ENCODE results near the gene ABHD14A.

ABHD14A gene

DNA sequence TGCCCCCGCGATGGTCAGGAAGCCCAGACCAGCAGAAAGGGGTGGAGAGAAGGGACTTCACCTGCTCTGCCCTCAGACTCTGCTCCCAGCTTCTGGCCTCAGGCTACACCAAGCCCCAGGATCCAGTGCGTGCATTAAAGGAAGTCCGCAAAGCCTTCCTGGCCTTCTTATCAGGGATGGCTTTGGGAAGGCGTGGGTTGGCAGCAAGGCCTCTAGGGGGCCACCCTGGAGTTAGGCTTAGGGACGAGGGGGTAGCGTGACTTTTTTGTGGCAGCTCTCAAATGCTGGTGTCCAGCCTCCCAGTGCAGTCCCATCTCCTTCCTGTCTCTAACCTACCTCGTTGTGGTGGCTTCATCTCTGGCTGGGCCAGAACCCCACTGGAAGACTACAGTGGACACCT lies 39.7 kb downstream of the ABHD14A start:
- Histone ChIP-seq H3K27me3 (ENCODE audit: low read depth, low read length) (peaks cover 34% of the 10 kb centered on the region), H3K4me2 (ENCODE audit: low read length) (no peak overlapping the region), H3K9me3 (ENCODE audit: insufficient read depth, low read length) (no peaks in the 10 kb centered on the region), H3K9ac (ENCODE audit: low read length) (no peak overlapping the region), H3K79me2 (ENCODE audit: low read length) (no peaks in the 10 kb centered on the region), H3K4me3 (ENCODE audit: low read length) (no peak overlapping the region), H4K20me1 (ENCODE audit: insufficient read depth, low read length) (no peaks in the 10 kb centered on the region), H3K27ac (ENCODE audit: low read length) (no peak overlapping the region), H3K4me1 (ENCODE audit: low read length) (peaks cover 12% of the 10 kb centered on the region), H3K36me3 (replicated peaks; ENCODE audit: low read depth, low read length) (no peaks in the 10 kb centered on the region), H2AFZ (ENCODE audit: low read depth, low read length) (peak overlapping the region; percentile 62; the same call in 1 of the 2 replicates)
- TF ChIP-seq, protein P1, sequence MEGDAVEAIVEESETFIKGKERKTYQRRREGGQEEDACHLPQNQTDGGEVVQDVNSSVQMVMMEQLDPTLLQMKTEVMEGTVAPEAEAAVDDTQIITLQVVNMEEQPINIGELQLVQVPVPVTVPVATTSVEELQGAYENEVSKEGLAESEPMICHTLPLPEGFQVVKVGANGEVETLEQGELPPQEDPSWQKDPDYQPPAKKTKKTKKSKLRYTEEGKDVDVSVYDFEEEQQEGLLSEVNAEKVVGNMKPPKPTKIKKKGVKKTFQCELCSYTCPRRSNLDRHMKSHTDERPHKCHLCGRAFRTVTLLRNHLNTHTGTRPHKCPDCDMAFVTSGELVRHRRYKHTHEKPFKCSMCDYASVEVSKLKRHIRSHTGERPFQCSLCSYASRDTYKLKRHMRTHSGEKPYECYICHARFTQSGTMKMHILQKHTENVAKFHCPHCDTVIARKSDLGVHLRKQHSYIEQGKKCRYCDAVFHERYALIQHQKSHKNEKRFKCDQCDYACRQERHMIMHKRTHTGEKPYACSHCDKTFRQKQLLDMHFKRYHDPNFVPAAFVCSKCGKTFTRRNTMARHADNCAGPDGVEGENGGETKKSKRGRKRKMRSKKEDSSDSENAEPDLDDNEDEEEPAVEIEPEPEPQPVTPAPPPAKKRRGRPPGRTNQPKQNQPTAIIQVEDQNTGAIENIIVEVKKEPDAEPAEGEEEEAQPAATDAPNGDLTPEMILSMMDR (IDR thresholded peaks at IDR 0.05; ENCODE audit: low read depth, low read length) = peak; percentile 51
- no peak for TF ChIP-seq EZH2phosphoT487 (IDR thresholded peaks at IDR 0.05; ENCODE audit: low read depth)

DNA sequence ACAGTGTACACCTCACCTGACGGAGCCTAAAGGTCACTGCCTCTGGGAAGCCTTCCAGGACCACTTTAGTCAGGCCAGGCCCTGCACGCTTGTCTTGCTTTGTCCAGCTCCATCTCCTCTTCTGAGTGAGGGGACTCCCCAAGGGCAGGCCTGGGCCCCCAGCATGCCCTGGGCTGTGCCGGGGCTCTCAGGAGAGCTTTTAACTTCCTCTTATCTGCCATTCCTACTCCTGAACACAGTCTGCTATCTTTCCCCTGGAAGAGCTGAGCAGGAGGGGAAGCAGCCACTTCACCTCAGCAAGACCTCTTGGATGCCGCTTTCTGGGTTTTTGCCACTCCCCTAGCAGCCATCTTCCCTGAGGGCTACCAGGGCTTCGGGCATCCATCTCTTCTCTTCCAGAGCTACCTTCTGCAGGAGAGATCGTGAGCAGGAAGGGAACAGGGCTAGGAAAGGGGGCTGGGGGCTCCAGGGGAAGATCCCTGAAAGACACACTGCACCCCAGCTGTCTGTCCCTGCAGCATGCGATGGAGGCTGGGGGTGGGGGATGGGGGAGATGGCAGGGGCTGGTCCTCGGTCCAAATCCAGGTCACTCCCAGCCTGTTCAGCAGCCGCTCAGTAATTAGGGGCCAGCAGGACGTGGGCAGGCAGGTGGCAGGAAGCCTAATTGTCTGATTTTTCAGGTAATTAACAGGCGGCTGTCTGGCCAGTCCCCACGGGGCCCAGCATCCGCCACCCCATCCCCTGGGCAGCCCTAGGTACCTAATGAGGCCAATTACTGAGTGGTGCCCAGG lies 40.8 kb downstream of the ABHD14A start:
- H4K20me1 ChIP-seq (ENCODE audit: insufficient read depth, low read length) = no peaks in the 10 kb centered on the region
- H3K4me2 ChIP-seq (ENCODE audit: low read length) = peak overlapping the region; percentile 29; the same call in 1 of the 2 replicates
- no peak overlapping the region for H3K9ac ChIP-seq (ENCODE audit: low read length)
- peaks cover 12% of the 10 kb centered on the region for H3K4me1 ChIP-seq (ENCODE audit: low read length)
- no peak overlapping the region for H3K27ac ChIP-seq (ENCODE audit: low read length)
- no peaks in the 10 kb centered on the region for H3K79me2 ChIP-seq (ENCODE audit: low read length)
- H3K27me3 ChIP-seq (ENCODE audit: low read depth, low read length) = peaks cover 28% of the 10 kb centered on the region
- no peak overlapping the region for H3K4me3 ChIP-seq (ENCODE audit: low read length)
- no peak for TF ChIP-seq EZH2phosphoT487 (IDR thresholded peaks at IDR 0.05; ENCODE audit: low read depth)
- TF ChIP-seq, protein P1 (IDR thresholded peaks at IDR 0.05; ENCODE audit: low read depth, low read length) = no peak
- H3K9me3 ChIP-seq (ENCODE audit: insufficient read depth, low read length) = no peaks in the 10 kb centered on the region
- H3K36me3 ChIP-seq (replicated peaks; ENCODE audit: low read depth, low read length) = no peaks in the 10 kb centered on the region
- peak overlapping the region; percentile 62; the same call in 1 of the 2 replicates for H2AFZ ChIP-seq (ENCODE audit: low read depth, low read length)

DNA sequence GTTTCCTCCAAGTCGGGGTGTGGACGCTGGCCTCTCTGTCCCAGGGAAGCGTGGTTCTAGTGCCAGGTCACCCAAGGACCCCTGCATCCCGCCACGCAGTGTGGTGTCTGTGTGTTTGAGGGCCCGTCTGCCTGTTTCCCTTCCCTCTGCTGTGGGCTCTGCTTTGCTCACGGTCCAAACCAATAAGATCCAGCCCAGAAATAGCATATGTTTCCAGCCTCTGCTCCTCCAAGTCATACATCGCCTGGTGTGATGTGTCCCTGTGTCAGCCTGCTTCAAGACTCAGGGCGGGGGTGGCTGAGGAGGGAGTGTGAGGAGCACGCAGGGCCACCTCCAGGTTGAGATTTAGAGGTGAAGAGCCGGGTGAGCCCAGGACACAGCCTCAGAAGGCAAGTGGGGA lies 42.7 kb downstream of the ABHD14A start:
- Histone ChIP-seq H3K9ac (ENCODE audit: low read length) (no peak overlapping the region), H3K4me2 (ENCODE audit: low read length) (no peak overlapping the region), H3K27me3 (ENCODE audit: low read depth, low read length) (peaks cover 22% of the 10 kb centered on the region), H4K20me1 (ENCODE audit: insufficient read depth, low read length) (no peaks in the 10 kb centered on the region), H3K4me3 (ENCODE audit: low read length) (no peak overlapping the region), H3K9me3 (ENCODE audit: insufficient read depth, low read length) (no peaks in the 10 kb centered on the region), H3K79me2 (ENCODE audit: low read length) (no peaks in the 10 kb centered on the region), H3K4me1 (ENCODE audit: low read length) (peaks cover 17% of the 10 kb centered on the region), H3K36me3 (replicated peaks; ENCODE audit: low read depth, low read length) (no peaks in the 10 kb centered on the region), H2AFZ (ENCODE audit: low read depth, low read length) (no peak overlapping the region), H3K27ac (ENCODE audit: low read length) (no peak overlapping the region)
- TF ChIP-seq, protein P1 (IDR thresholded peaks at IDR 0.05; ENCODE audit: low read depth, low read length) = no peak
- TF ChIP-seq EZH2phosphoT487 (IDR thresholded peaks at IDR 0.05; ENCODE audit: low read depth) = no peak

DNA sequence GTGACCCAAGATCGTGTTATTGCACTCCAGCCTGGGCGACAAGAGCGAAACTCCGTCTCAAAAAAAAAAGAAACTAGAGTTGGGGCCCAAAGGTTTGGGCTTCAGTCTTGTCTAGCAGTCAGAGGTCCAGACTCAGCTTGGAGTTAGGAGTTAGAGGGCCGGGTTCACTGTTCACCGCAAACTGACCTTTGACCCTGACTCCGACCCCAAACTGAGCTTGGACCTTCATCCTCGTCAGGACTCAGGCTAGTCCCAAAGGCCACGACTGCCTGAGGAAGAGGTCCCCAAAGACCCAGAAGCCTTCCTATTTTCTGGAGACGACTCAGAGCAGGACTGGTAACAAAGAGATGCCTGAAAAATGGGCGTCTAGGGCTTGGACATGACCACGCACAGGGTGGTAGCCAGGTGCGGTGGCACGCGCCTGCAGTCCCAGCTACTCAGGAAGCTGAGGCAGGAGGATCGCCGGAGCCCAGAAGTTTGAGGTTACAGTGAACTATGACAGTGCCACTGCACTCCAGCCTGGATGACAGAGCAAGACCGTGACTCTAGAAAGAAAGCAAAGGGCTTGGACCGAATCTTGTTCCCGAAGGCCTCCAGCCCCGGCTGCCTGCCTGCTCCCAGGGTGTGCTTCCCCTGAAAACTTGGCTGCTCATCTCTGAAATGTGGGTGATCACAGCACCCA lies 43.6 kb downstream of the ABHD14A start:
- Histone ChIP-seq H3K9ac (ENCODE audit: low read length) (no peak overlapping the region), H3K79me2 (ENCODE audit: low read length) (no peaks in the 10 kb centered on the region), H3K27me3 (ENCODE audit: low read depth, low read length) (peaks cover 19% of the 10 kb centered on the region), H2AFZ (ENCODE audit: low read depth, low read length) (no peak overlapping the region), H3K36me3 (replicated peaks; ENCODE audit: low read depth, low read length) (no peaks in the 10 kb centered on the region), H3K4me1 (ENCODE audit: low read length) (peaks cover 22% of the 10 kb centered on the region), H3K4me2 (ENCODE audit: low read length) (no peak overlapping the region), H3K4me3 (ENCODE audit: low read length) (no peak overlapping the region), H3K27ac (ENCODE audit: low read length) (no peak overlapping the region), H3K9me3 (ENCODE audit: insufficient read depth, low read length) (no peaks in the 10 kb centered on the region), H4K20me1 (ENCODE audit: insufficient read depth, low read length) (no peaks in the 10 kb centered on the region)
- no peak for TF ChIP-seq EZH2phosphoT487 (IDR thresholded peaks at IDR 0.05; ENCODE audit: low read depth)
- TF ChIP-seq, protein P1 (IDR thresholded peaks at IDR 0.05; ENCODE audit: low read depth, low read length) = no peak

All from OCI-LY3 (cell line).